GM18951 (cell line): ENCODE results near the gene KCNK6.
"Not testable (repeated sequence)": the region's sequence is repeated elsewhere in the genome, so short reads cannot be mapped to it uniquely, and the experiment has no call there.

Experiments
- POLR2A ChIP-seq: IDR thresholded peaks from 4 replicates; pipeline ENCODE4 v1.6.1; 2011; ENCODE audit warnings: mild to moderate bottlenecking; ENCODE audit not compliant: insufficient read length, insufficient read depth; ENCODE audit errors: extremely low read depth
- in situ Hi-C: fragments of 300-500 bp; cut with MboI; formaldehyde crosslinking; loops from one replicate; pipeline ENCODE4 v1.12.0; 2022; ENCODE audit warnings: low sequenced_read_pairs, mixed read lengths, inconsistent platforms; ENCODE audit not compliant: unreplicated experiment

The KCNK6 gene

GRCh38 chr19:38320969-38321339, 1.3 kb downstream of the KCNK6 start:
- no peak for TF ChIP-seq POLR2A
- in situ Hi-C loops: no loop called here

GRCh38 chr19:38321646-38322196, 2.1 kb downstream of the KCNK6 start:
- TF ChIP-seq POLR2A: no peak
- in situ Hi-C loops: no loop called here

GRCh38 chr19:38323291-38323690, 3.6 kb downstream of the KCNK6 start:
- in situ Hi-C loops: no loop called here

DNA sequence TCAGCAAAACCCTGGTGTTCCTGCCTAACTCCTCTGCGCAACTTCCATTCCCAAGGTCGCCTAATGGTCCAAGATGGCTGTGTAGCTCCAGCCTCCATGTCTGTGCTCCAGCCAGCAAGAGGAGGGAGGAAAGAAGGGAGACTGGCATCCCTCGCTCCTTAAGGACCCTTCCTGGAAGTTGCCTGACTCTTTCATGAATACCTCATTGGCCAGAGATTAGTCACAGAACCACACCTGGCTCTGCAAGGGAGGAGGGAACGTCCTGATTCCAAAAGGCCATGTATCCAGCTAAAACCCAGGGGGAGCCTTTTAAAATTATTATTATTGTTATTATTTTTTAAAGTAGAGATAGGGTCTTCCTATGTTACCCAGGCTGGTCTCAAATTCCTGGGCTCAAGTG, 4.8 kb downstream of the KCNK6 start:
- in situ Hi-C loops: no loop called here

More at GRCh38 chr19:38323291-38323690, 3.6 kb downstream of the KCNK6 start:
- no peak for TF ChIP-seq POLR2A

DNA sequence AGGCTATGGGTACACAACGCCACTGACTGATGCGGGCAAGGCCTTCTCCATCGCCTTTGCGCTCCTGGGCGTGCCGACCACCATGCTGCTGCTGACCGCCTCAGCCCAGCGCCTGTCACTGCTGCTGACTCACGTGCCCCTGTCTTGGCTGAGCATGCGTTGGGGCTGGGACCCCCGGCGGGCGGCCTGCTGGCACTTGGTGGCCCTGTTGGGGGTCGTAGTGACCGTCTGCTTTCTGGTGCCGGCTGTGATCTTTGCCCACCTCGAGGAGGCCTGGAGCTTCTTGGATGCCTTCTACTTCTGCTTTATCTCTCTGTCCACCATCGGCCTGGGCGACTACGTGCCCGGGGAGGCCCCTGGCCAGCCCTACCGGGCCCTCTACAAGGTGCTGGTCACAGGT, 6.9 kb downstream of the KCNK6 start:
- in situ Hi-C loops: loop anchor here (5.0 kb wide), 1 partner anchor 94 kb away; no protein-coding TSS in a partner anchor
- TF ChIP-seq POLR2A: no peak

More for the DNA sequence above, 4.8 kb downstream of the KCNK6 start:
- TF ChIP-seq POLR2A: no peak

DNA sequence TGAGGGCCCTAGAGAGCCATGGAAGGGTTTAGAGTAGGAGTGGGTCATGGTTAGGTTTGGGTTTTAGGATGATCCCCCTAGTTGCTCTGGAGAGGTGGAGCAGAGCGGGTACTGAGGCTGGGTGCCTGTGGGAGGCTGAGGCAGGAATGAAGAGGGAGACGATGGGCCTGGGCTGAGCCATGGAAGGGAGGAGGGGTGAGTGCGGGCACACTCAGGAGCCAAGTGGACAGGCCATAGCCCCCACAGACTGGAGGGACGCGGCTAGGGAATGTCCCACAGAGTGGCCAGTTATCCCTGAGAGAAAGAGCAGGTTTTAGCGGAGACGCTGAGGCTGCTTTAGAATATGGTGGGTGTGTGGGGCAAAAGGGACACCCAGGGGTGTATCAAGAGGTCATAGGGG, 10.0 kb downstream of the KCNK6 start:
- TF ChIP-seq POLR2A: no peak
- in situ Hi-C loops: loop anchor here (5.0 kb wide), 1 partner anchor 97 kb away; no protein-coding TSS in a partner anchor

GRCh38 chr19:38331728-38332127, 12.1 kb downstream of the KCNK6 start:
- in situ Hi-C loops: no loop called here
- no peak for TF ChIP-seq POLR2A

DNA sequence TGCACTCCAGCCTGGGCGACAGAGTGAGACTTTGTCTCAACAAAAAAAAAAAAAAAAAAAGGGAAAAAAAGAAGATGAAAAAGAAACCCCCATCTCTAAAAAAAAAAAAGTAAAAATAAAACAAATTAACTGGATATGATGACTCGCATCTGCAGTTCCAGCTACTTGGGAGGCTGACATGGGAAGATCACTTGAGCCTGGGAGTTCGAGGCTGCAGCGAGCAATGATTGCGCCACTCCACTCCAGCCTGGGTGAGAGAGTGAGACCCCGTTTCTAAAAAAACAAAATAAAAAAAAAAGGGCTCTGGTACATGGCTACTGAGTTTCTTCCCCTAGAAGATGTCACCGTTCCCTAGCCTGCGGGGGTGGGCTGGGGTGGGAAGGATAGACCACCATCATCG, 13.6 kb downstream of the KCNK6 start:
- in situ Hi-C loops: no loop called here
- TF ChIP-seq POLR2A: no peak

- peak; percentile 47 for TF ChIP-seq POLR2A
- in situ Hi-C loops: no loop called here
These were observed 16.4 kb downstream of the KCNK6 start for GRCh38 chr19:38335949-38336637.

GRCh38 chr19:38336638-38337359, 17.2 kb downstream of the KCNK6 start:
- in situ Hi-C loops: no loop called here

DNA sequence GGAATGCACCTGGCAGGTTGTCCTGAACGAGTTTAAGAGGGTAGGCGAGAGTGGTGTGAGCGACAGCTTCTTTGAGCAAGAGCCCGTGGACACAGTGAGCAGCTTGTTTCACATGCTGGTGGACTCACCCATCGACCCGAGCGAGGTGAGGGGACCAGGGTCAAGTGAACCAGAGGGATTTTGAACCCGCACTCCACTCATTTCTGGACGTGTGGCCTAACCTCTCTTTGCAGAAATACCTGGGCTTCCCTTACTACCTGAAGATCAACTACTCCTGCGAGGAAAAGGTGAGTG, 17.7 kb downstream of the KCNK6 start:
- TF ChIP-seq POLR2A: no peak
- in situ Hi-C loops: no loop called here

More at GRCh38 chr19:38336638-38337359, 17.2 kb downstream of the KCNK6 start:
- TF ChIP-seq POLR2A: peak; percentile 22

GRCh38 chr19:38339011-38339410, 19.4 kb downstream of the KCNK6 start:
- in situ Hi-C loops: not testable (repeated sequence)

DNA sequence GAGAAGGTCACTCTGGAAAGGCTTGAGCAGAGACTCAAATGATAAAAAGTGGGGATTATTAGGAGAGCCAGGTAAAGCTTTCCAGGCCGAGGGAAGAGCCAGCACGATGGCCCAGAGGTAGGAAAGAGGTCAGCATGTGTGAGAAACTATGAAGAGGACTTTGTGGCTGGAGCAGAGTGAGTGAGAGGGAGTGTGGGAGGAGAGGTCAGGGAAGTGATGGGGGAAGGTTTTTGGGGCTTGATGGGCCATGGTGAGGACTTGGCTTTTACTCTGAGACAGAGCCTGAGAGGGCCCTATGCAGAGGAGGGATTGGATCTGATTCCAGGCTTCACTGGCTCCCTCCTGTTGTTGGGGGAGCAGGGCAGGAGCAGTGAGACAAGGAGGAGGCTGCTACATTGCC, 21.3 kb downstream of the KCNK6 start:
- TF ChIP-seq POLR2A: no peak
- in situ Hi-C loops: no loop called here

DNA sequence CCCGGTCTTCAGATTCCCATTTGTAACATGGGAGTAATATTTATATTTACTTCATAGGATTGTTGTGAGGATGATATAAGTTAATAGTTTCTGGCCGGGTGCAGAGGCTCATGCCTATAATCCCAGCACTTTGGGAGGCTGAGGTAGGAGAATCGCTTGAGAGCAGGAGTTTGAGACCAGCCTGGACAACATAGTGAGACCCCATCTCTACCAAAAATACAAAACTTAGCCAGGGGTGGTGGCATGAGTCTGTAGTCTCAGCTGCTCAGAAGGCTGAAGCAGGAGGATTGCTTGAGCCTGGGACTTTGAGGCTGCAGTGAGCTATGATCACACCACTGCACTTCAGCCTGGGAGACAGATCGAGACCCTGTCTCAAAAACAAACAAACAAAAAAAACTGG, 27.2 kb downstream of the KCNK6 start:
- no peak for TF ChIP-seq POLR2A
- in situ Hi-C loops: no loop called here
